GM20431 (cell line): Measurements from ENCODE around the gene ANKS1B.

ENCODE experiments used
- in situ Hi-C: fragments of 300-500 bp; cut with MseI, MboI; formaldehyde crosslinking; loops from one replicate; pipeline ENCODE4 v1.15.0; 2020; ENCODE audit warnings: low sequenced_read_pairs; ENCODE audit not compliant: unreplicated experiment

ANKS1B gene

GRCh38 chr12:98895086-98895651 is 1089.6 kb downstream of the ANKS1B start:
- in situ Hi-C loops = no loop called here

- in situ Hi-C loops = no loop called here
These were observed 1090.2 kb downstream of the ANKS1B start for GRCh38 chr12:98894412-98895085.

GRCh38 chr12:98893675-98894411 is 1090.9 kb downstream of the ANKS1B start:
- in situ Hi-C loops = no loop called here

- in situ Hi-C loops = no loop called here
These were observed 1091.5 kb downstream of the ANKS1B start for GRCh38 chr12:98893126-98893674.

GRCh38 chr12:98885778-98886177 is 1099.0 kb downstream of the ANKS1B start:
- in situ Hi-C loops = no loop called here

GRCh38 chr12:98883231-98883630 is 1101.5 kb downstream of the ANKS1B start:
- in situ Hi-C loops = no loop called here

GRCh38 chr12:98882526-98882925 is 1102.2 kb downstream of the ANKS1B start:
- in situ Hi-C loops = no loop called here

DNA sequence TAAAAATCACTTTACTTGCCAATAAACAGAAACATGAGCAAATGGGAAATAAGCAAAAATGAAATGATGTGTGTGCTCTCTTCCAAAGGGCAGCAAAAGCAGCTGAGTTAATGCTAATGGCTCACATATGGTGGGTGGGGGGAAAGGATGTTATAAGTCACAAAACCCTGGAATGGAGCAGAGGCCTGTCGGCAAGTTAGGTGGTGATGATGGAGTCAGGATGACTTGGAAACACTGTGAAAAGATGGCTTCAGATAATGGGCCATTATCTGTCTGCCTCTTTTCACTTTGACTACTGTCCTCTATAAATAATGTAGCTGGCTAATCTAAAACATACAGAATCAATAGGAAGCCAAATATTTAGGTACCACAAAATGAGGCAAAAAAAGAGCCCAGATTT is 1111.0 kb downstream of the ANKS1B start:
- in situ Hi-C loops = no loop called here

GRCh38 chr12:98870504-98870903 is 1114.2 kb downstream of the ANKS1B start:
- in situ Hi-C loops = no loop called here

GRCh38 chr12:98869886-98870503 is 1114.7 kb downstream of the ANKS1B start:
- in situ Hi-C loops = no loop called here

- in situ Hi-C loops = no loop called here
These were observed 1116.2 kb downstream of the ANKS1B start for GRCh38 chr12:98868538-98868937.

DNA sequence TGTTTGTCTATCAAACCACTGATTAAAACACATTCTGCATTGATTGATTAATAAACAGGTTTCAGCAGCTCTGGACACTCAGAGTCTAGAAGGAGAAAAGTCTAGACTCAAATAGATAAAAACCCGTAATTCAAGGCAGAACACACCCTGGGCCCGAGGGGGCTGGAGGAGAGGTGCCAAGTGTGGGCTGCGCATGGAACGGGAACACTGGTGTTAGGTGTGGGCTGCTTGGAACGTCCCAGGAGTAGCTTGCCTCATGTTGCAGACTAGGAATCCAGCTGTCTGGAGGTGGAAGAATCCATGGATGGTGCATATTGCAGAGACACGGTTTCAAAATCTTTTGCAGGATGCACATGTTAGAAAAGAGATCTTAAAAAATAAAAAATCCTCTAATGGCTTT is 1116.7 kb downstream of the ANKS1B start:
- in situ Hi-C loops = no loop called here

GRCh38 chr12:98864363-98864762 is 1120.4 kb downstream of the ANKS1B start:
- in situ Hi-C loops = no loop called here

DNA sequence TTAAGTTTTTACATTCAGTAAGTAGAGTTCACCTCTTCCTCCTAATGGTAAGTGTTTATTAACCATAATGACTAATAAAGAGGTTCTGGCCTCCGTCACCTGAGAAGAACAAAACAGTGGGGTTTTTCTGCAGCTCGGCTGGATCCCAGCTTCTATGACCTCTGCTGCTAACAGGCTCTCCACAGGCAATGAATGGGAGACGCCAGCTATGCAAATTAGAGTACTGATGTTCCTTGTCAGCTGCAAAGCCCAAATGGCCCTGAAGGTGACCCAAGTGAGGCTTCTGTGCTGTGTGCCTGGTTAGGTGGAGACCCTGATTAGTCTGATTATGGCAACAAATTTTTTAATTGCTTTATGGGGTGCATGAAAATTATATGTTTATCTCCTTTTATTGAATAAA is 1121.6 kb downstream of the ANKS1B start:
- in situ Hi-C loops = no loop called here

GRCh38 chr12:98861251-98861650 is 1123.5 kb downstream of the ANKS1B start:
- in situ Hi-C loops = no loop called here

GRCh38 chr12:98856897-98857540 is 1127.7 kb downstream of the ANKS1B start:
- in situ Hi-C loops = no loop called here

GRCh38 chr12:98852181-98852580 is 1132.6 kb downstream of the ANKS1B start:
- in situ Hi-C loops = no loop called here

GRCh38 chr12:98847242-98847641 is 1137.5 kb downstream of the ANKS1B start:
- in situ Hi-C loops = no loop called here

DNA sequence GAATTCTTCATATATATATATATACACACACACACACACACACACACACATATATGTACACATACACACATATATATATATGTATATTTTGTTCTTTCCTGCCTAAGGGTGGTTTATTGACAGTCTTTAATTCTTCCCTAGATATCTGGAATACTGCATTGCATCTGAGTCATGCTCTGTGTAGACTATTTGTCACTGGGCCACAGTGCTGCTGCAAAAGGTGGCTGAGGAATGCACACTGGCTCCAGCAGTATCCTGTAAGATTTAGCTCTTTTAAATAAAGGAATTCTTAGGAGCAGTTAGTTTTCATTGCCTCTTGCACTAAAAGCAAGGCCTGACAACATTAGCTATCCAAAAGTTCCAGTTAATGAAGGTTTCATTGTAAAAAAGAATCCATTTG is 1138.8 kb downstream of the ANKS1B start:
- in situ Hi-C loops = no loop called here

DNA sequence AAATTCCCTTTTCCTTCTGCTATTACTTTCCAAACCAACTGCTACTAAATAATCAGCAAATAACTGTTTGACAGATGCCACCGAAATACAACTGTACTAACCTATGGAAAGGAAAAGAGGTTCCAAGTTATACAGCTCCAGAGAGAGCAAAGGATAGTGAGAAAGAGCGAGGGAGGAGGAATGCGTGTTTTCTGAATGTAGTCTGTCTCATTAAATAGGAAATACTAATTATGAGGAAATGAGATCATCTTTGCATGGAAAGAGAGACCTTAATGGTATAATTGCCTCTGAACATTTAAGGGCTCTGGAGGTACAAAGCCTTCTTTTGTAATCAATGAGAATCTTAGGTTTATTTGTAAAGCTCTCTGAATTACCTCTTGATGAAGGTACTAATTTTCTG is 1144.4 kb downstream of the ANKS1B start:
- in situ Hi-C loops = no loop called here
